ENCODE results near the gene EXOSC5.
"Not testable (repeated sequence)": the region's sequence is repeated elsewhere in the genome, so short reads cannot be mapped to it uniquely, and the experiment has no call there.

EXOSC5 gene

DNA sequence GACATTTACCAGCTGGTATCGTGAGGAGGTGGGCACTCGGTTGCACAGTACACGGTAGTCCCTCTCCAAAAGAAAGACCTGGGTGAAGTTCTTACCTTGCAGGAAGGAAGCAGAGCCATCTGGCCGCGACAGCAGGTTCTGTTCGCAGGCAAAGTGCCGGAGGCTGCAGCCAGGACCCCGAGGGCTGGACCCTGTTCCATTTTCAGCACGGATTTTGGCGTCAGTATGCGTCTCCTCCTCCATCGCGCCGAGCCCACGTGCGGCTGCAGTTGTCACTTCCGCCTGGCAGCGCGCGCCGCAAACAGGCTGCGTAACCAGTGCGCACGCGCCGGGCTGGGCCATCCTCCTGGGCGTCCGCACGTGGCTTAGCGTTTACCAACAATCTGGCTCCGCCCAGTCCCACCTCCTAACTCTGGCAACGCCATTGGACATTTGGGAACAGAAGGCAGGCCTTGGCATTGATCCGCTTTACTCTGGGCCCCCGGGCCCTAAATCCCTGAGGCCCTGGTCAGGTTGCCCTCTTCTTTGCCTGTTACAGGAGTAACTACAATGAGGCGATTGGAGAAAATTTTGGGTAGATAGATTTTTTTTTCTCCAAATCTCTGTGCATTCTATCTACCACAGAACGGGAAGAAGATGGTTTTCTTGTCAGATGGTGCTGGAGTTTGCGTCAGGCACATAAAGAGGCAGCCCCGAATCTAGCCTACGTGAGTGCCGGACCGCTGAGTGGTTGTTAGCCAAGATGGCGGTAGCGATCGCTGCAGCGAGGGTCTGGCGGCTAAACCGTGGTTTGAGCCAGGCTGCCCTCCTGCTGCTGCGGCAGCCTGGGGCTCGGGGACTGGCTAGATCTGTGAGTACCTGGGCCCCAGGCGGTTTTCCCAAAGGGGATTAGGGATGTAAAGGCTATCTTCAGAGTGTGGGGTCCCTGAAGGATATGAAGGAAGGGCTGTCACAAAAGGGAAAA lies at the start of gene EXOSC5, which contains the start of gene BCKDHA:
Gene EXOSC5 (minus strand): TSS at position 274 of the 964 bp plus-strand sequence. CDS start 31 bp downstream, at position 243.
Gene BCKDHA (plus strand): TSS at position 733 of the 964 bp plus-strand sequence. CDS start 10 bp downstream, at position 743.
- in situ Hi-C loops (cut with MboI; ENCODE audit: low pct_unique_long_range_greater_than_20kb, low sequenced_read_pairs) = no loop called here
- peak; percentile 99 for DNase-seq

DNA sequence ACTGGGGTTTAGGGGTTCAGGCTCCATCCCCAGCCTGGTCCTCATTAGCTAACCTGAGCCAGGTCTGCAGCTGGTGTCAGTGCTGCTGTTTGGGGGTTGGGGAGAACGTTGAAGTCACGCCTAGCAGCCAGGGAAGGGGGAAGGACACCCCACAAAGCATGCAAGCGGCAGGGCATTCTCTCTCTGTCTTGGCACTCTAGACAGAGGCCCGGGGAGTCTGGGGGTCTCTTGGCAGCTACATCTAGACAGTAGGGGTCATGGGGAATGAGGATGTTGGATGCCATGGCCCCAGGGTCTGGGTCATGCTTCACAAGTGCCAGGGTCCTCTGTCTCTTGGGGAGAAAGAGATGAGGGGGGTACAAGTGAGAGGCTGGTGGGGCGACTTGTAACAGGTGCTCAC lies 48.4 kb upstream of the EXOSC5 start:
- in situ Hi-C loops (cut with MboI; ENCODE audit: low pct_unique_long_range_greater_than_20kb, low sequenced_read_pairs) = loop anchor here (10.0 kb wide), 1 partner anchor 129 kb away; the partner anchor contains the start of gene CEACAM21

DNA sequence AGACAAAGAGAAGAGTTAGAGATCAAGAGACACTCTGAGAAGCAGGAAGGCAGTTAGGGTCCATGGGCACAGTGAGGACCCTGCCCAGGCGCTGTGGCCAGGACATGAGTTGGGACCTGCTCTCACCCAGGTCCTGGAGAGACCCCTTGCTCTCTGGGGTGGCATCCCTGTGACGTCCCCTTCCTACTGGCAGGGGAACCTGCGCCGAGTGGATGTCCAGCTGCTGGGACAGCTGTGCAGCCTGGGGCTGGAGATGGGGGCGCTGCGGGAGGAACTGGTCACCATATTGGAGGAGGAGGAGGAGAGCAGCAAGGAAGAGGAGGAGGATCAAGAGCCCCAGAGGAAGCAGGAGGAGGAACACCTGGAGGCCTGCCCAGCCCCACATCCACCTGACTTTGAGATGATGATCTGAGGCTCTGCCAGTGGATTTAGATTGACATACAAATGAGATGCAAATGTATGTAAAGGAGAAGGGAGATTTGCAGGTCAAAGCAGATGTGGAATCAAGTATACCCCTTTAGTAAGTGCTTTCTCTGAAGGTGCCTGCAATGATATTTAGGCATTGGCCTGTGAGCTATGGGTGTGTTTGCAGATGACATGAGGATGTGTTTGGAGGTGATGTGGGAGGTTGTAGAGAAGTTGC lies 46.8 kb upstream of the EXOSC5 start:
- in situ Hi-C loops (cut with MboI; ENCODE audit: low pct_unique_long_range_greater_than_20kb, low sequenced_read_pairs) = loop anchor here (10.0 kb wide), 1 partner anchor 131 kb away; the partner anchor contains the start of gene CEACAM21
- DNase-seq = no peak

More for the DNA sequence above, 48.4 kb upstream of the EXOSC5 start:
- DNase-seq = no peak

DNA sequence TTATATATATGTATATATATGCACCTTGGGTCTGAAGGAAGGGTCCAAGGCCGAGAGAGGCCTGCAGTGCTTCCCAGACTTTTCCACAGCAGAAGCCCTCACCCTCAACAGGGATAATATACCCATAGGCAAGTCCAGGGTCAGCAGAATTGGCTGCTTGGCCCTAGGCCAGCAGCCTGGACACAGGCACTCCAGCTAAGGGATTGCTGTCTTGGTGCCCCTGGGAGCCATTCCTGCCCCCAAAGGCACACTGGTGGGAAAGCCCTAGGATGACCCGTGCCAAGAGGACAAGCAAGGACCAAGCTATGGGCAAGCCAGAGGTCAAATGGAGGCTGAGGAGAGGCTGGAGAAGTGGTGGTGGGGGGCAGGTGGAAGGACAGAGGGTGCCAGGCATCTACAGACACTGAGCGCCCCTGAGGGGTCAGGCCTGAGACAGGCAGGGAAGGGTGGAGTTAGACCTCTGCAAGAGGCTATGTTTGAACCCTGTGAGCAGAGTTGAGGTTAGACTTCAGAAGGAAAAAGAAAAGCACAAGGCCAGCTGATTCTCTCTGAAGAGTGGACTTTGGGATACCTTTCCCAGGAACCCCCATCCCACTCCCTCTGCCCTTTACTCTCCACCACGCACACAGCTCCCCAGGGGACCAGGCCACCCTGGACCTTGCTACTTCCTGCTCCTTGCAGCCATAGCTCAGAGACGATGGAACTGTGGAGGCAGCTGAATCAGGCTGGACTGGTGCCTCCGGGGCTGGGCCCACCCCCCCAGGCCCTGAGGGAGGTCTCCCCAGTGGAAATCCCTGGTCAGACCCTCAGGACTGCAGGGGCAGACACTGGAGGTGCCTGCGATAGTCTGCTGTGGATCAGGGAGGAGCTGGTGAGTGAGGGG lies 45.6 kb upstream of the EXOSC5 start, which contains the start of gene ERICH4:
Gene ERICH4 (plus strand): TSS at position 684 of the 883 bp plus-strand sequence. CDS start 14 bp downstream, at position 698.
- no peak for DNase-seq
- in situ Hi-C loops (cut with MboI; ENCODE audit: low pct_unique_long_range_greater_than_20kb, low sequenced_read_pairs) = loop anchor here (10.0 kb wide), 1 partner anchor 132 kb away; the partner anchor contains the start of gene CEACAM21

DNA sequence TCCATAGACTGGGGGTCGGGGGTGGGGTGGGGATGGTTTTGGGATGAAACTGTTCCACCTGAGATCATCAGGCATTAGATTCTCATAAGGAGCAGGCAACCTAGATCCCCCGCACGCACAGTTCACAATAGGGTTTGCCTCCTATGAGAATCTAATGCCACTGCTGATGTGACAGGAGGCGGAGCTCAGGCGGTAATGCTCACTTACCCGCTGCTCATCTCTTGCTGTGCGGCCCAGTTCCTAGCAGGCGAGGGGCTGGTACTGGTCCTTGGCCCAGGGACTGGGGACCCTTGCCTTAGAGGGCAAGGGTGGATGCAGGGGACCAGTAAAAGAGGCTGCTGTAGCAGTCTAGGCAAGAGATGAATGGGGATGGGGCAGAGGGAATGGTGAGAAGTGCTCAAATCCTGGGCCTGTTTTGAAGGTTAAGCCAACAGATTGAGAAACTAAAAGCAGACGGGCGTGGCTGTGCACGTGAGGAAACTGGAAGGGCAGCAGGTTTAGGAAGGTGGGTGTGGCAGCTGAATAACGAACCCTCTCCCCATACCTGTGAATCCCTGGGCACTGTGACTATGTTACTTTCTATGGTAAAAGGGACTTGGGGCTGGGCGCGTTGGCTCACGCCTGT lies 44.3 kb upstream of the EXOSC5 start:
- no peak for DNase-seq
- in situ Hi-C loops (cut with MboI; ENCODE audit: low pct_unique_long_range_greater_than_20kb, low sequenced_read_pairs) = loop anchor here (10.0 kb wide), 1 partner anchor 133 kb away; the partner anchor contains the start of gene CEACAM21

DNA sequence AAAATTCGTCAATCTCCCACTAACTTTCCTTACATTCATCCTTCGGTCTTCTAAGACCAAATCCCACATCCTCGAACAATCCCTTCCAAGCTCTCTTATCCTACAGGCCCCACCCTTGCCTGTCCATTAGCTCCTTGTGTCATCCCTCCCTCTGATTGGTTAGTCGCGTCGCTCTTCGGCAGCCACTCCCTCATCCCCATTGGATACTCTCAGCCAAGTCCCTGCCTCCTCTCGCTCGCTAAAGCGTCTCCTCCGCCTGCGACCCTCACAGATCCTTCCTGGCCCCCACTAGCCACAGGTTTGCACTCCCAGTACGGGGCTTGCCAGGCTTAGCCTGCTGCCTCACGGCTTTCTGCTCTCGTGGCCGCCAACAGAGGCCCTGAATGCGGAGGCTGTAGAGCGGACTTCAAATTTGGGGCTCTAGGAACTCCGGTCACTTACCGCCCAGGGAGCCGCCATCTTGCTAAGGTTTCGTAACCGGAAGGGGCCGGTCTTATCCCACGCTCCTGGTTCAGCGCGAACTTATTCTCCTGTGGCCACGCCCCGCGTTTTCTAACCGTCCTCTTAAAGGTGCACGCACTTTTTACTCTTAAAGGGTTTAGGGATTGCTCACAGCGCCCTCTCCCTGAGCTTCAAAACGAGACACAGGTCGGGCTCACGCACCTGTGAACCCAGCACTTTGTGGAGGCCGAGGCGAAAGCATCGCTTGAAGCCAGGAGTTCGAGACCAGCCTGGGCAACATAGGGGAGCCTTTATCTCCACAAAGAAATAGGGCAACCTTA lies 42.5 kb upstream of the EXOSC5 start, which contains the start of gene DMAC2:
Gene DMAC2 (minus strand): TSS at position 472 of the 782 bp plus-strand sequence. CDS start 13 bp downstream, at position 459.
- peak; percentile 97 for DNase-seq
- in situ Hi-C loops (cut with MboI; ENCODE audit: low pct_unique_long_range_greater_than_20kb, low sequenced_read_pairs) = loop anchor here (10.0 kb wide), 1 partner anchor 135 kb away; the partner anchor contains the start of gene CEACAM21

DNA sequence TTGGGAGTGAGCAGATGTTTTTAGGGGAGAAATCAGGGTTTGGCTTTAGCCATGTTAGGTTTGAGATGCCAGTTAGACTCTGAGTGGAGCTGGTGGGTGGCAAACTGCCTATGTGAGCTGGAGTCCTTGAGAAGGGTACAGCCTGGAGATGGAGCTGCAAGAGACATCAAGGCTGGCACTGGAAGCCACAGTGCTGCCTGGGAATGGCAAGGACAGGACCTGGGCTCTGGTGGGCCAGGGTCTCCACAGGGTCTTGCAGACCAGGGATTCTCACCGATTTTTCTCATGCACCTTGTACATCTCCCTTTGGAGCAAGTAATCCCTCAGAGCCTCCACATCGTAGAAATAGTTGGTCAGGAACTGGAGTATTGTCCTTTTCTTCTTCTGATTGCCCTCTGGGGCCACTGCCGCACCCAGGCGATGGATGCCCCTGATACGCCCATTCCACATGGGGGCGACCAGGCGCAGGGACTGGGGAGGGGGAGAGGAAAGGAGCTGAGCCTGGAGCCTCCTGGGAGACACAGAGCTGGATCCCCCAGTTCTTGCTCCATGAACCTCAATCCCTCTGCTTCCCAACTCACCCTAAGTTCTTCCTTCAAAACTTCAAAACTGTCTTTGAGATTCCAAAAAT lies 40.9 kb upstream of the EXOSC5 start:
- in situ Hi-C loops (cut with MboI; ENCODE audit: low pct_unique_long_range_greater_than_20kb, low sequenced_read_pairs) = no loop called here
- no peak for DNase-seq

DNA sequence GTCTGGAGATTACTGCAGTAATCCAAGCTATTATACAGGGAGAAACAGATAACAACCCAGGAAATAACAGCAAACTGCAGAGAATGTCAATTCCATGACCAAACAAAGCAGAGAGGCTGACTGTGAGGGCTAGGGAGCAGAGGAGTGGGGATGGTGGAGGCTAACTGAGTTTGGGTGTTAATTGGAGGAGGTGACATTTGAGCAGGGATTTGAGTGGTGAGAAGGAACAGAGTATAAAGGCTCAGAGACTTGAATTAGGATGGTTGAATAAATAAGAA lies 39.5 kb upstream of the EXOSC5 start:
- in situ Hi-C loops (cut with MboI; ENCODE audit: low pct_unique_long_range_greater_than_20kb, low sequenced_read_pairs) = no loop called here

DNA sequence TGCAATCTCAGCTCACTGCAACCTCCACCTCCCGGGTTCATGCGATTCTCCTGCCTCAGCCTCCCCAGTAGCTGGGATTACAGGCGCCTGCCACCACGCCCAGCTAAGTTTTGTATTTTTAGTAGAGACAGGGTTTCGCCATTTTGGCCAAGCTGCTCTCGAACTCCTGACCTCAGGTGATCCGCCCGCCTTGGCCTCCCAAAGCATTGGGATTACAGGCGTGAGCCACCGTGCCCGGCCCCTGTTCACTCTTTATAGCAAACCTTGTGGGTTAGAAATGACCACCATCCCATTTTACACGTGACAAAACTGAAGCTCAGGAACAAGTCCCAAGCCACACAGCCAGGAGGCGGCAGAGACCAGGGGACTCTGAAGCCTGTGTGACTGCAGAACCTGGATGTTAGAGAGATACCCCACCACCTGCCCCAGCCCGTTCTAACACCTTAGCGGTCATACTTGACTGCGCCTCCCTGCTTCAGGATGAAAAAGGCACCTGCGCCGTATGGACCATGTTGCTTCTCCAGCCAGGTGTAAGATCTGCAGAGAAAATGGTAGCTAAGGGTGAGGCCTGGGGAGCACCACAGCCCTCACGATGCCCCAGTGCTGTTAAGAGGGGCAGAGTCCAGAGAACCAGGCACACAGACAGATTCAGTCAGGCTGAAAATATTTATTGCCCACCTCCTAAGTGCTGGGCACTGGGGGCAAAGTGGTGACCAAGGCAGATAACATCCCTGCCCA lies 38.9 kb upstream of the EXOSC5 start:
- in situ Hi-C loops (cut with MboI; ENCODE audit: low pct_unique_long_range_greater_than_20kb, low sequenced_read_pairs) = no loop called here
- no peak for DNase-seq

More for the DNA sequence above, 39.5 kb upstream of the EXOSC5 start:
- DNase-seq = no peak

DNA sequence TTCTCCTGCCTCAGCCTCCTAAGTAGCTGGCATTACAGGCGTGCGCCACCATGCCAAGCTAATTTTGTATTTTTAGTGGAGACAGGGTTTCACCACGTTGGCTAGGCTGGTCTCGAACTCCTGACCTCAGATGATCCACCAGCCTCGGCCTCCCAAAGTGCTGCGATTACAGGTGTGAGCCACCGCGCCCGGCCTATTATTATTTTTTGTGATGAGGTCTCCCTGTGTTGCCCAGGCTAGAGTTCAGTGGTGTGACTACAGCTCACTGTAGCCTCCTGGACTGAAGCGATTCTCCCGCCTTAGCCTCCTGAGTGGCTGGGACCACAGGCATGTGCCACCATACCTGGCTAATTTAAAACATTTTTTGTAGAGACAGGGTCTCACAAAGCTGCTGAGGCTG lies 38.2 kb upstream of the EXOSC5 start:
- in situ Hi-C loops (cut with MboI; ENCODE audit: low pct_unique_long_range_greater_than_20kb, low sequenced_read_pairs); DNase-seq: not testable (repeated sequence)

DNA sequence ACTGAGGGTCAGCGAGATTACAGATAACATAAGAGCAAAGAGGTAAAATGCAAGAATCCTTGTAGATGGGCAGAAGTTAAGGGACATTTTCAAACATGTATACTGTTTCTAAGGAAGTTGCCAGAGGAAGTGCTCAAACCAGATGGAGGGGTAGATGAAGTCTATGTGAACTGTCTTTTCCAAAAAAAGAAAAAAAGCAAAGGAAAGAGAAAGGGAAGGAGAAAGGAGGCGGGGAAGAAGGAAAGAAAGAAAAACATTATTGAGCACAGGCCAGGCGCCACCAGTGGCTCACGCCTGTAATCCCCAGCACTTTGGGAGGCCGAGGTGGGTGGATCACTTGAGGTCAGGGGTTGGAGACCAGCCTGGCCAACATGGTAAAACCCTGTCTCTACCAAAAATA lies 37.3 kb upstream of the EXOSC5 start:
- in situ Hi-C loops (cut with MboI; ENCODE audit: low pct_unique_long_range_greater_than_20kb, low sequenced_read_pairs) = no loop called here
- DNase-seq = peak; percentile 50

DNA sequence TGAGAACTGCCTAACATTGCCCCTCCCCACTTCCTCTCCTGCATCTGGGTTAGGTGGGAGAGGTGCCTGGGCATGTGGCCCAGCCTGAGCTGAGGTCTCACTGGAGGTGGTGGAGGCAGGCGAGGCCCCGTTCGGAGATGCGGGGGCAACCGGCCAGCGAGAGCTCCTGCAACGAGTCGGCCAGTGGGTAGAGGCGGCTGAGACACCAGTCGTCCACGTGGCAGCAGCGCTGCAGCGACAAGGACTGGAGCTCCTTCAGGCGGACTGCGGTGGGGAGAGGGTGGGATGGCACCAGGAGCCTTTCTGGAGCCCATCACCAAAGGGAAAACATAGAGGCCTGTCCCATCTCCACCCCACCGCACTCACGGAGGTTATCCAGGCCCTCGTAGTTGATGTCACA lies 36.0 kb upstream of the EXOSC5 start:
- in situ Hi-C loops (cut with MboI; ENCODE audit: low pct_unique_long_range_greater_than_20kb, low sequenced_read_pairs) = no loop called here
- DNase-seq = no peak

DNA sequence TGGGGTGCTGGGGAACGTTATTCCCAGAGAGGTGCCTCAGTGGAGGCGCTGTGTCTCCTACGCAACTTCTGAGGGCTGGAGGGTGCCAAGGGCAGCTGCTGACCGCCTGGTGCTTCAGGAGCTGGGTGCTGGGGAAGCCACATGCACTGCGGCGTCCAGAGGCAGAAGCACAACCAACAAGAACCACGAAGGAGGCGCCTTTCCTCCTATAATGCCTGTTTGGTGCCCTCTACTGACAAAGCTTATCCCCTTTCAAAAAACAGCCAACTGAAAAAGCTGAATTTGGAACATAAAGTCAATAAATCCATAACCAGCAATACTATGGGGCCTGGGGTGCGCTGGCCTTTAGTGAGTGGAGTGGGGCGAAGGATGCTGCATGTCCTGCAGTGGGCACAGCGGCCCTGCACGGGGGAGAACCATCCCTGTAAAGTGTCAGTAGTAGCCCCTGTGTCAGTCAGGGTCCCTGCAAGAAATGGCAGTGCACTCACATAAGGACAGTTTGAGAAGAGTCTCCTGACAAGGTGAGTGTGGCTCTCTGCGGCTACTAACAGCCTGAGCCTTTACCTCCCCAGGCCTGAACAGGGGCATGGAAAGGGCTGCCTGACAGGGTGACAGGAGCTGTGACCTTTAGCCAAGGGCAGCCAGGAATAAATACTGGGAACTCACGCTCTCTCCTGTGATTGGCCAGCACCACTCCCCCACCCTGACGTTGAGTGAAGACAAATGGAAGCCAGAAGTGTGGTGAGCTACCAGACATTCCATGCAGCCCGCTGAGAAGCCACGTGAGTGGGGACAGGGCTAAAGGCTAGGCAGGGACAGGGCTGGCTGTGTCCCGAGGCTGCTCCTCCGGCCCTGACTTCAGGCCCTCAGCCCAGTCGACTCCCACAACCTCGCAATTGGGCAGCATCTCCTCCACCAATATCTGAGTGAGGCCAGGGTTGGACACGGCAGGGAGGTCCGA lies 34.5 kb upstream of the EXOSC5 start:
- DNase-seq = peak; percentile 72
- in situ Hi-C loops (cut with MboI; ENCODE audit: low pct_unique_long_range_greater_than_20kb, low sequenced_read_pairs) = no loop called here

DNA sequence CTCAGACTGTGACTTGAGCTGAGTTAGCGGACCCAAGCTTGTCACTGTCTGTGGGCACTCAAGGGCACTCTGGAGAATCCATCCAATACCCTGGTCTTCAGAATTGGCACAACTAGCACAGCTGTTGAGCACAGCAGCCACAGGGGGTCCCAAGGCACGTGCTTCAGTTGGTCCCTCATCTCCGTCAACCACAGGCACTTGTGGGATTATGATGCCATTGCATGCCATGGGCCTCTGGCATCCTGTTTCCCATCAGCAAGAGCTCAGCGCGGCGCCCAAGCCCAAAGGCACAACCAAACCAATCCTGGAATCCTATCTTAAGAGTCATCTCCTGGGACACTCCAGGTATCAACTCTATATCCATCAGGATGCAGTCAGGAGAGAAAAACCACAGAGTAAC lies 33.8 kb upstream of the EXOSC5 start:
- no peak for DNase-seq
- in situ Hi-C loops (cut with MboI; ENCODE audit: low pct_unique_long_range_greater_than_20kb, low sequenced_read_pairs) = no loop called here

DNA sequence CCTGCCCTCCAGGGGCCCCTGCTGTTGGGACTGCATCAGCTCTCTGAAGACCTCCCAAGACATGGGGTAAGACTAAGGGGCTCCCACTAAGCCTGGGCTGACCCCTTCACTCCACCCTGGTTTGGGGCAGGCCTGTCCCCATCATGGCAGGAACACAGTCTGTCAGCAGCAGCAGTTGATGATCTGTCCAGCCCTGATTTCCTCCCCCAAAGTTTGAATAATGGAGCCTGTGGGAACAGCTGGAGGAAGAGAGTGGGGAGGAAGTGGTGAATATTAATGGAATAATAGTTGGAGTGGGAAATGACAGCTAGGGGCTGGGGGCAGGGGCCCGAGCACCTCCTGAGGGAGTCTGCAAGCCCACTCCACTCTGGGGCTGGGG lies 31.3 kb upstream of the EXOSC5 start:
- in situ Hi-C loops (cut with MboI; ENCODE audit: low pct_unique_long_range_greater_than_20kb, low sequenced_read_pairs) = no loop called here
- DNase-seq = no peak
